HG03196 (cell line): ENCODE data around the gene PRRC2B.
"Not testable (repeated sequence)": the region's sequence is repeated elsewhere in the genome, so short reads cannot be mapped to it uniquely, and the experiment has no call there.

ENCODE experiments used
- ATAC-seq: cut with Tn5 transposase; IDR thresholded peaks from one replicate; pipeline ENCODE4 v1.9.1; 2021; ENCODE audit not compliant: unreplicated experiment

The PRRC2B gene

GRCh38 chr9:131513177-131513576 lies 119.3 kb downstream of the PRRC2B start:
- ATAC-seq: no peak

DNA sequence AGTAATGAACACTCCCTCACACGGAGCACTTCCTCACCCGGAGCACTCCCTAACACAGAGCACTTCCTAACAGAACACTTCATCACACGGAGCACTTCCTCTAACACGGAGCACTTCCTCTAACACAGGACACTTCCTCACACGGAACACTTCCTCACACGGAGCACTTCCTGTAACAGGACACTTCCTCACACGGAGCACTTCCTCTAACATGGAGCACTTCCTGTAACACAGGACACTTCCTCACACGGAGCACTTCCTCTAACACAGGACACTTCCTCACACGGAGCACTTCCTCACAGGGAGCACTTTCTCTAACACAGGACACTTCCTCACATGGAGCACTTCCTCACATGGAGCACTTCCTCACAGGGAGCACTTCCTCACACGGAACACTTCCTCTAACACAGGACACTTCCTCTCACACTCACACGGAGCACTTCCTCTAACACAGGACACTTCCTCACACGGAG lies 121.7 kb downstream of the PRRC2B start:
- ATAC-seq: not testable (repeated sequence)

DNA sequence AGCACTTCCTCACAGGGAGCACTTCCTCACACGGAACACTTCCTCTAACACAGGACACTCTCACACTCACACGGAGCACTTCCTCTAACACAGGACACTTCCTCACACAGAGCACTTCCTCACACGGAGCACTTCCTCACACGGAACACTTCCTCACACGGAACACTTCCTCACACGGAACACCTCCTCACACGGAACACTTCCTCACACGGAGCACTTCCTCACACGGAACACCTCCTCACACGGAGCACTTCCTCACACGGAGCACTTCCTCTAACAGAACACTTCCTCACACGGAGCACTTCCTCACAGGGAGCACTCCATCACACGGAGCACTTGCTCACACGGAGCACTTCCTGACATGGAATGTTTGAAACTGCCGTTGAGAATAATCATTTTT lies 122.2 kb downstream of the PRRC2B start:
- no peak for ATAC-seq

GRCh38 chr9:131516930-131517329 lies 123.0 kb downstream of the PRRC2B start:
- no peak for ATAC-seq

- ATAC-seq: no peak
Observed at GRCh38 chr9:131517761-131518190, 123.9 kb downstream of the PRRC2B start.

- ATAC-seq: no peak
Observed at GRCh38 chr9:131518553-131518952, 124.7 kb downstream of the PRRC2B start.

GRCh38 chr9:131520503-131520902 lies 126.6 kb downstream of the PRRC2B start:
- no peak for ATAC-seq

DNA sequence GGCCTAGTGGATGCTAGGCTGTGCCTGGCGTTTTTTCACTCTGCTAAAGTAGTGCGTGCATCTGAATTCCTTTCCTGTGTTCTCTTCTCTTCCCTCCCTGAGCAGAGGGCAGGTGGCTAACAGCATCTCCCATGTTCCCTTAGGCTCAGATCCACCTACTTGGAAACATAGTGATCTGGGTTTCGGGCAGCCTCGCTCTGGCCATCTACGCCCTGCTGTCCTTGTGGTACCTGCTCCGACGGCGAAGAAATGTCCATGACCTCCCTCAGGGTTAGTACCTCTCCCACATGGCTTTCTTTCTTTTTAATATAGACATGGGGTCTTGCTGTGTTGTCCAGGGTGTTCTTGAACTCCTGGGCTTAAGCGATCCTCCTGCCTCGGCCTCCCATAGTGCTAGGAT lies 127.3 kb downstream of the PRRC2B start:
- no peak for ATAC-seq

GRCh38 chr9:131521822-131522221 lies 127.9 kb downstream of the PRRC2B start:
- no peak for ATAC-seq

DNA sequence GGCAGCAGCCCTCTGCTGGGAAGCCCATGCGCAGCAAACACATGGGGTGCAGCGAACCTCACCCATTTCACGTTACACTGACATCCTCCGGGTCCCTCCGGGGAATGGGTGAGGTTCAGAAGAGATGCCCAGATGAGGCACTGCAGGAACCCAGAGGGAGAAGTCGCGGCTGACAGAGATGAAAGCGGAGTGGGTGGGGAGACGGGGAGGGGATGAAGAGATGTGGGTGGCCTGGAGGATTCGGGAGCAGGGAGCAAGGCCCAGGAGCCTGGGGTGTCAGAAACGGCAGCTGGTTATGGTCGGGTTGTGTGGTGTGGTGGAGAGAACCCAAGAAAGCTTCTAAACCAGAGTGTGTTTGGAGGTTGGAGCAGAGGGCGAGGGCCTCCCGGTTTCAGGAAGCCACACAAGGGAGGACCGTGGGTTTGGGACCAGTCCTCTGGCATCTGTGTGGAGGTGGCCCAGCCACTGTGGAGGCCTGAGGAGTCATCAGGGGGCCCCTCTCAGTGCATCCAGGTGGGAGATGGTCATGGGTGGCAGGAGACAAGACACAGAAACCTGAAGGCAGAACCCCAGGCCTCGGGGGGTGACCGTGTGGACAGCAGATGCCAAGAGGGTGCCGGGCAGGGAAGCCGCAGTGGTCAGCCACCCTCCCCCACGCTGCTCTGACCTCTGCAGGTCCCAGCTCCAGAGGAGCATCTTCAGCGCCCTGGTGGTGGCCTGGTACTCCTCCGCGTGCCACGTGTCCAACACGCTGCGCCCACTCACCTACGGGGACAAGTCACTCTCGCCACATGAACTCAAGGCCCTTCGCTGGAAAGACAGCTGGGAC lies 128.6 kb downstream of the PRRC2B start:
- ATAC-seq: no peak

DNA sequence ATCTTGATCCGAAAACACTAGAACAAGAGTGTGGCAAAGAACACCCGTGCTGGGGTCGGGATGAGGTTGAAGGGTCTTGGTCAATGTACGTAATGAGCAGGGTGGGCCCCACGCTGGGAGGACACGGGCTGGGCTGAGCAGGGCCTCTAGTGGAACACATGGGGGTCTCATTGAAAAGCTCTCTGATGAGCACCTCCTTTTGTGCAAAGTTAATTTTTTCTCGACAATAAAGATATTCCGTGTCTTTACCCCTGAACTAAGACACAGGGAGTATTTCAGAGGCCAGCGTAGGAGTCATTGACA lies 129.2 kb downstream of the PRRC2B start:
- no peak for ATAC-seq

DNA sequence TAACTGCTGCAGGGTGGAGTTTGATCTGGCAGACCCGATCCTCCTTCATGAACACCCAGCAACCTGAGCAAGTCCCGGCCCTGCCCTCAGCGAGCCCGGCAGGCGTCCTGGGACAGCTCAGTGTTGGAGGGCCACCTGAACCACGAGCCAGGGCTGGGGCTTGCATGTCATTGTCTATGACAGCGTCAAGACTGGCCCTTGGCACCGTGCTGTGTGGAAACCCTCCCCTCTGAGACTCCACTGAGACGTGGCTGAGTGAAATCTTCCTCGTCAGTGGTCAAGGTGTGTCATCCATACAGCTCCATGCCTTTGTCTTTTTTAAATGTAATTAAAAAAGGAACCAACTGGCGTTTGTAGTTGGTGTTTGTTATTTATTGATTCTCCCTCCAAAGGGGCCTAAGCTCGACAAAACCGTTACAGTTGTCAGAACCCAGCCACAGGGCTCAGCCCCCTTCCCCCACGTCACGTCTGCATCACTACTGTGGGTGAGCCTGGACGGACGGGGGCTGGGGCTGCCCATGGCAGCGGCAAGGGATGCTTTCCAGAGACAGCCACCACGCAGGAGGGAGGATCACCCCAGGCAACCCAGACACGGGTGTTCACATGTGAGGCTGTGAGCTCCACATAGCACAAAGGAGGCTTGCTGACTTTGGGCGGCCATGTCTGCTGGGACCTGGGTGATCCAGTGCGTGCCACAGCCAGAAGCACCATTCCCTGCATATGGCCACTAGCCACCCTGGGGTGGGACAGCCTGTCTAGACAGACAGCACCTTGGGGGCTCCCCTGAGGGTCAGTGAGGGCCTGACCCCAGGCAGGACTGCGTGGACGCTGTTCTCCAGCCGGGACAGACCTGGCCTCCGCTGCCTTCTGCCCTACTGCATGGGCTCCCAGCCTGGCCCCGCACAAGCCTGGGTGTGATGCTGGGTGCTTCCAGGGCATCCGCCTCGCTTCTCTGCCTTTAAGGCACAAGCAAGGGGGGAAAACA lies 129.9 kb downstream of the PRRC2B start:
- no peak for ATAC-seq

DNA sequence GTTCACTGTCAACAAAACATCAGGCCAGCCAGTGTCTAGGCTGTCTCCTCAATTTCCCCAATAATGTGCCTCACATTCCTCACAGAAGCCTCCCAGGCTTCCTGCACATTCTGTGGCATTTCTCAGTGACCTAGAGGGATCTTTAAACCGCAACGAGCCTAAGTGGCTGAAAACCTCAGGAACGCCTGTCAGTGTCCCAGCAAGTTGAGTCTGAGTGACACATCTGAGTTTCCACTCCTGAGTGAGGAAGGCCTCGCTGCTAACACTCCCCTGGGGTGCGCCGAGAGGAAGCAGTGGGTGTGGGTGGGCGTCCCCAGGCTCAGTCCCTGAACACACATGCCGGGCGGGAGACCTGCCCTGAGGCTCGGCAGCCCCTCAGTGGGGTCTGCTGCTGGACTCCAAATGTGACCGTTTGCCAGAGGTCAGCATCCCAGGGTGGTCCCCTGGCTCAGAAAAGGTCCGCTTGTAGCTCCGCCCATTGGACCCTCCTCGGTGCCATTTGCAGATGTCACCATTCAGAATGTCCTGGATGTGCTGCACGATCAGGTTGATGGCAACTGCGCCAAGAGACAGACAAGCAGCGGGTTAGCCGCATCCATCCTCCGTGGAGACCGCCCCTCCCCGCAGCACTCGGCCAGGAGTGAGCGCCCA lies 130.9 kb downstream of the PRRC2B start:
- ATAC-seq: no peak

GRCh38 chr9:131525643-131526565 lies 132.0 kb downstream of the PRRC2B start:
- ATAC-seq: no peak

GRCh38 chr9:131528186-131528585 lies 134.3 kb downstream of the PRRC2B start:
- no peak for ATAC-seq

DNA sequence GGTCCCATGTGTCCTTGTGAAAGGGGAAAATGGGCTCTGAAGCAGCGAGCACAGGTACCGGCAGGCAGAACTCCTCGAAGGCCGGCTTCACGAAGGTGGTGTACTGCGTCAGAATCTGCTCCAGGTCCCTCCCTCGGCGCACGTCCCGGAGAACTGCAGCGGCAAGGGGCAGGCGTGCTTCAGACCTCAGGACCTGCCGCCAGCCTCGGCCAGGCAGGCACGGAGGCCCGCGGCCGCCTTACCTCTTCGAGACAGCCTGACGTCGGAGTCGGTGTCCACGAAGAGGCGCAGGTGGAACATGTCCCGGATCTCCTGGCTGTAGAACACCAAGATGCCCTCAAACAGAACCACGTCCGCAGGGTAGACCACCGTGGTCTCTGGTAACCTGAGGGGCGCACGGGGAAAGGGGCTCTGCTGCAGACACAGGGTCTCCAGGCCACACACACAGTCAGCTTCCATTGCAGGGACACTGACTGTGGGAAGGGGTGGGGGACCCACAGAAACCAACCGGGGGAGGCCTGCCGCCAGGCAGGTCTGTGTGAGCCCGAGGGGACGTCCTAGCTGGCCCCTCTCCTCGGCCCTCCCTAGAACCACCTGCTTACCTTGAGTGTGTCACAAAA lies 135.1 kb downstream of the PRRC2B start:
- ATAC-seq: no peak

DNA sequence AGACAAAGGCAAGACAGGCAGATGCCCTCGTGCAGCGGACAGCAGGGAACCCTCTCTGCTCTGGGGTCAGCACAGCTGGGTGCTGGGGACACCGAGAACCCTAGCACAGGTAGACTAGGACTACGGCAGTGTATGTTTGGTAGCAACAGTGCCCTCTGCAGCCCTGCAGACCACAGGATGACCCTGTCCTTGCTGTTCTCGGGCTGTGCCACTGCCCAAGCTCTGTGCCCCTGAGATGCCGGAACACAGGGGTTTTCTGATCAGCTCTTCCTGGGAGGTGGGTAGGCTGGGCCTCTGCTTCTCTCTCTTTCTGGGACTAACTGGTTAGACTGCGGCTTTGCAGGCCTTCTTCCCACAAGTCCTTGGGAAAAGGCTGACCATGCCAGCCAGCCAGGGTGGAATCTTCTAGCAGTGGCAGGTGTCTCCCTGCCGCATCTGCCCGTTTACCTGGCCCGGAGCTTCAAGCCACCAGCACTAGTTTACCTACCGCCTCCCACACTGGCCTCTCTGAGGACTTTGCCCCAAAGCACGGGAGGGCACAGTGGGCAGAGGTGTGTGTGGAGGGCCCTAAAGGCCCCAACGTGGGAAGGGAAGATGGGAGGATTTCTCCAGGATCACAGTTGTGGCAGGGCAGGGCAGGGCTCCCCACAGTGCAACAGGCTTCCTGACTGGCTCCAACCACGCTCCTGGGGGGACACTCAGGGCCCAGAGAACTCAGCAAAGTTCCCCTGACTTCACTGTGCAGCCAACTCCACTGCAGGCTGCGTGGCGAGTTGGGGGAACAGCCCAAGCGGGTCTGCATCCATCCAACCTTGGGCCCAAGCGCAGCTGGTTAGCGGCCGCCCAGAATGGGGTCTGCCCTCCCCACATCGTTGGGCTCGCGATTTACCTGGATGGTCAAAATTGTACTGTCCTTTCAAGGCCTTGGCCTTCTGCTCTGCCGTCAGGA lies 136.0 kb downstream of the PRRC2B start:
- no peak for ATAC-seq

DNA sequence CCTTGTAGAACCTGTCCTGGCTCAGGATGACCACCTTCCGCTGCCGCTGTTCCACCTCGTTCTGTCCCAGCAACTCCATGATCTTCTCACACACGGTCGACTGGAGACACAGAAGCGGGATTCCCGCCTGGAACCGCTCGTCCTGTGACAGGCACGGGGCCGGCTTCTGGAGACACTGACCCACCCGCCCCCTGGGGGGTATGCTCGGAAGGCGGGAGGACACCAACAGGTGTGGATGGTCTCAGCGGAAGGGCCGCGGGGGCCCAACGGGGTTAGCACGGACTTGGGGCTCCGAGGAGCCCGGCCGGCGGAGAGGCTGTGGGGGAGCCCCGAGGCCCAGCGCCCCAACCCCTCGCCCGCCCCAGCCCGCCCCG lies 136.6 kb downstream of the PRRC2B start:
- peak; percentile 12 for ATAC-seq
